K562 (cell line): ENCODE measurements around the gene CRABP2. TPM values are rescaled to one million over a fixed set of nuclear protein-coding genes. Genes with fewer than 3 reads are reported as not detected.

Experiments used
- CBX2 ChIP-seq: fragments of 200-600 bp; sonication (generic); IDR thresholded peaks from one replicate; pipeline ENCODE4 v1.6.1; 2012; ENCODE audit warnings: mild to moderate bottlenecking, low read length, inconsistent platforms; ENCODE audit not compliant: insufficient read depth, poor library complexity, severe bottlenecking
- CREM ChIP-seq: IDR thresholded peaks from 2 replicates; pipeline ENCODE4 v1.6.1; 2014; ENCODE audit warnings: antibody characterized with exemption, low read depth
- CTCFL ChIP-seq: IDR thresholded peaks from 2 replicates; pipeline ENCODE4 v1.6.1; 2011; ENCODE audit warnings: borderline replicate concordance, low read depth, mild to moderate bottlenecking, moderate library complexity, low read length; ENCODE audit not compliant: insufficient read depth, poor library complexity, severe bottlenecking
- DACH1 ChIP-seq: fragments of 450-650 bp; IDR thresholded peaks from 2 replicates; pipeline ENCODE4 v1.6.1; 2018; ENCODE audit not compliant: partially characterized antibody
- ETS2 ChIP-seq: IDR thresholded peaks from 2 replicates; pipeline ENCODE4 v1.6.1; 2016; ENCODE audit warnings: borderline replicate concordance, missing genetic modification characterization, mild to moderate bottlenecking, moderate library complexity, missing compliant biosample characterization; ENCODE audit not compliant: poor library complexity, severe bottlenecking
- ILF3 ChIP-seq: fragments of 450-650 bp; IDR thresholded peaks from 2 replicates; pipeline ENCODE4 v1.6.1; 2018; ENCODE audit warnings: antibody characterized with exemption, mild to moderate bottlenecking, moderate library complexity, borderline replicate concordance
- LARP7 ChIP-seq: fragments of 450-650 bp; IDR thresholded peaks from 2 replicates; pipeline ENCODE4 v1.6.1; 2016
- MAX ChIP-seq: sonication (generic); formaldehyde crosslinking; IDR thresholded peaks from 2 replicates; pipeline ENCODE4 v1.9.0; 2022; ENCODE audit warnings: mild to moderate bottlenecking, missing genetic modification reagents
- MXD1 ChIP-seq: fragments of 250-450 bp; sonication (Bioruptor Pico); IDR thresholded peaks from 2 replicates; pipeline ENCODE4 v1.8.0; 2021; ENCODE audit warnings: borderline replicate concordance, mild to moderate bottlenecking, moderate library complexity; ENCODE audit not compliant: poor library complexity, severe bottlenecking
- NR1H2 ChIP-seq: sonication (generic); formaldehyde crosslinking; IDR thresholded peaks from 2 replicates; pipeline ENCODE4 v1.4.0; 2020; ENCODE audit warnings: mild to moderate bottlenecking, missing genetic modification reagents
- PHB2 ChIP-seq: fragments of 450-650 bp; IDR thresholded peaks from 2 replicates; pipeline ENCODE4 v1.6.1; 2017; ENCODE audit warnings: low read depth
- PHF8 ChIP-seq: fragments of 200-600 bp; sonication (generic); IDR thresholded peaks from 2 replicates; pipeline ENCODE4 v1.6.1; 2012; ENCODE audit warnings: mixed run types, mild to moderate bottlenecking, inconsistent platforms, low read length, moderate library complexity, borderline replicate concordance
- RNF2 ChIP-seq: sonication (generic); IDR thresholded peaks from 2 replicates; pipeline ENCODE4 v1.6.1; 2016
- STAT5A ChIP-seq: IDR thresholded peaks from 2 replicates; pipeline ENCODE4 v1.6.1; 2012; ENCODE audit warnings: low read length, inconsistent platforms, borderline replicate concordance
- ZBTB49 ChIP-seq: sonication (generic); formaldehyde crosslinking; IDR thresholded peaks from 2 replicates; pipeline ENCODE4 v1.8.0; 2022; ENCODE audit warnings: missing genetic modification reagents, mild to moderate bottlenecking, borderline replicate concordance
- ZNF140 ChIP-seq: fragments of 250-450 bp; sonication (Bioruptor Pico); IDR thresholded peaks from 2 replicates; pipeline ENCODE4 v1.8.0; 2021; ENCODE audit warnings: moderate library complexity, mild to moderate bottlenecking, inconsistent platforms
- ZNF263 ChIP-seq: sonication (generic); formaldehyde crosslinking; IDR thresholded peaks from 2 replicates; pipeline ENCODE4 v1.8.0; 2022; ENCODE audit warnings: mild to moderate bottlenecking, missing genetic modification reagents, borderline replicate concordance
- ZNF384 ChIP-seq: IDR thresholded peaks from 2 replicates; pipeline ENCODE4 v1.6.1; 2012; ENCODE audit warnings: low read depth, low read length, improper control_type of control experiment
- ZNF561 ChIP-seq: fragments of 450-650 bp; formaldehyde crosslinking; conservative IDR thresholded peaks from 2 replicates; pipeline ENCODE4 v1.4.0; 2020; ENCODE audit warnings: mild to moderate bottlenecking, moderate library complexity
- ZNF717 ChIP-seq: fragments of 250-450 bp; sonication (Bioruptor Pico); IDR thresholded peaks from 2 replicates; pipeline ENCODE4 v1.5.0; 2021
- ZNF77 ChIP-seq: fragments of 250-450 bp; sonication (Bioruptor Pico); IDR thresholded peaks from 2 replicates; pipeline ENCODE4 v1.5.0; 2020
- polyA plus RNA-seq, 8 experiments: library from polyadenylated mRNA; depleted of rRNA in 4 of 8; stranded (reverse) in 5 of 8; unstranded in 3 of 8; fragments of >200 nt; fragmentation: Nextera tagmentation in 2 of 8; fragmentation: Illumina TruSeq in 1 of 8; extraction: Ambion mirVana in 2 of 8; extraction: Trizol in 1 of 8; gene quantifications; 2 replicates each; pipeline versions ENCODE4 v1.2.1 to v1.2.3, GENCODE V29; 2011 to 2014; ENCODE audit warnings: inconsistent platforms in 1 of 8, missing spikeins in 1 of 8
- total RNA-seq, 7 experiments: library from RNA; depleted of rRNA in 6 of 7; stranded (reverse); fragments of >200 nt in 6 of 7; fragmentation: Illumina TruSeq in 2 of 7; extraction: Trizol in 2 of 7; gene quantifications; 2 replicates each; pipeline versions ENCODE4 v1.2.1 to v1.2.3, GENCODE V29; 2011 to 2021; ENCODE audit warnings: low replicate concordance in 1 of 7

CRABP2 gene
- total and polyA plus RNA-seq, 9 of the 15 experiments (the other 6 are each of a cell fraction or from before 2014, with no cell fraction given), result 0.30 to 2.5 (median 0.82) TPM

GRCh38 chr1:156746728-156747631, 41.6 kb upstream of the CRABP2 start (continued):
- TF ChIP-seq CTCFL (no peak), ZNF717 (CRISPR knock-in tag) (no peak), ZNF561 (CRISPR knock-in tag) (no peak), DACH1 (no peak), CREM (peak; percentile 37), ZNF263 (CRISPR knock-in tag) (0 out of 2 replicates have a peak, but pooled peaks have one; percentile 26), ZNF140 (CRISPR knock-in tag) (no peak), NR1H2 (CRISPR knock-in tag) (no peak), MAX (CRISPR knock-in tag) (no peak), ZBTB49 (CRISPR knock-in tag) (no peak), ZNF77 (CRISPR knock-in tag) (no peak), MXD1 (CRISPR knock-in tag) (no peak), ILF3 (no peak), RNF2 (no peak), PHF8 (peak; percentile 44; the same call in 1 of the 2 replicates), ZNF384 (no peak), LARP7 (no peak), STAT5A (no peak), PHB2 (no peak), ETS2 (no peak), CBX2 (no peak)
